ENCODE data around the gene CPT1A.

DNA sequence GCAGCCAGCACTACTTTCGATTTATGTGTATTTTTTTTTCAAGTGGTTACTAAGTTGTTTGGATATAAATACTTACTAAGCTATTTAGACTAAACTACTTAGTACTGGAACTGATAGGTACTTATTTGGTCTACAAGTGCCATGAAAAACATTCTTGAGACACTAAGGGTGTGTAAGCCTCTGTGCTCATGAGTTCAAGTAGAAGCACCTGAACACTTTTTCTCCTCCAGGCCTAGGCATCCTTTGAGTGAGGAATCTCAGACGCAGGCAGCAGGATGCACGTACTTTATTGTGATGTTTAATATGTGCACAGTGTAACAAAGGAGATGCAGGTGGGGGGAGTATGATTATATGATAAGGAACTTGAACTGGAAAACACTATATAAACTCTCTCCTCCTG is 98.2 kb downstream of the CPT1A start:
- TF ChIP-seq, protein P1, sequence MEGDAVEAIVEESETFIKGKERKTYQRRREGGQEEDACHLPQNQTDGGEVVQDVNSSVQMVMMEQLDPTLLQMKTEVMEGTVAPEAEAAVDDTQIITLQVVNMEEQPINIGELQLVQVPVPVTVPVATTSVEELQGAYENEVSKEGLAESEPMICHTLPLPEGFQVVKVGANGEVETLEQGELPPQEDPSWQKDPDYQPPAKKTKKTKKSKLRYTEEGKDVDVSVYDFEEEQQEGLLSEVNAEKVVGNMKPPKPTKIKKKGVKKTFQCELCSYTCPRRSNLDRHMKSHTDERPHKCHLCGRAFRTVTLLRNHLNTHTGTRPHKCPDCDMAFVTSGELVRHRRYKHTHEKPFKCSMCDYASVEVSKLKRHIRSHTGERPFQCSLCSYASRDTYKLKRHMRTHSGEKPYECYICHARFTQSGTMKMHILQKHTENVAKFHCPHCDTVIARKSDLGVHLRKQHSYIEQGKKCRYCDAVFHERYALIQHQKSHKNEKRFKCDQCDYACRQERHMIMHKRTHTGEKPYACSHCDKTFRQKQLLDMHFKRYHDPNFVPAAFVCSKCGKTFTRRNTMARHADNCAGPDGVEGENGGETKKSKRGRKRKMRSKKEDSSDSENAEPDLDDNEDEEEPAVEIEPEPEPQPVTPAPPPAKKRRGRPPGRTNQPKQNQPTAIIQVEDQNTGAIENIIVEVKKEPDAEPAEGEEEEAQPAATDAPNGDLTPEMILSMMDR (conservative IDR thresholded peaks at IDR 0.05; ENCODE audit: low read length), result no peak
- TF ChIP-seq EZH2phosphoT487 (IDR thresholded peaks at IDR 0.05; ENCODE audit: borderline replicate concordance), result no peak
